HL-60 (cell line): ENCODE results near the gene CCDC134.

Source experiments
- DNase-seq, 2 experiments: peaks; one replicate each; pipeline ENCODE4 v3.0.0-alpha.2; 2010 to 2020; ENCODE audit warnings: low read depth in 1 of 2, low spot score in 1 of 2
- H3K27ac ChIP-seq: fragments of 250-450 bp; sonication (Bioruptor Pico); replicated peaks from 2 replicates; pipeline ENCODE4 v1.5.1; 2020; ENCODE audit warnings: mild to moderate bottlenecking, moderate library complexity
- H3K27me3 ChIP-seq: fragments of 250-450 bp; sonication (Bioruptor Pico); 2 replicates; pipeline ENCODE4 v1.5.1; 2021; ENCODE audit warnings: mild to moderate bottlenecking, moderate library complexity; ENCODE audit not compliant: insufficient read depth, poor library complexity, severe bottlenecking
- H3K4me3 ChIP-seq: replicated peaks from 2 replicates; pipeline ENCODE4 v1.5.1; 2011; ENCODE audit warnings: mild to moderate bottlenecking, control low read depth, low read length; ENCODE audit not compliant: insufficient read depth
- CTCF ChIP-seq: IDR thresholded peaks from one replicate; pipeline ENCODE4 v1.5.1; 2011; ENCODE audit warnings: low read length, control low read depth, inconsistent platforms; ENCODE audit not compliant: insufficient read depth
- GABPA ChIP-seq: IDR thresholded peaks from 2 replicates; pipeline ENCODE4 v1.6.1; 2012; ENCODE audit warnings: low read depth
- POLR2AphosphoS5 ChIP-seq: IDR thresholded peaks from 2 replicates; pipeline ENCODE4 v1.6.1; 2012; ENCODE audit warnings: low read depth
- SPI1 ChIP-seq: IDR thresholded peaks from 2 replicates; pipeline ENCODE4 v1.6.1; 2012; ENCODE audit warnings: low read depth, mild to moderate bottlenecking, borderline replicate concordance
- TF ChIP-seq, protein P1 (sequence below): IDR thresholded peaks from 2 replicates; pipeline ENCODE4 v1.6.1; 2012; ENCODE audit warnings: low read depth; ENCODE audit not compliant: insufficient replicate concordance

Gene CCDC134

DNA sequence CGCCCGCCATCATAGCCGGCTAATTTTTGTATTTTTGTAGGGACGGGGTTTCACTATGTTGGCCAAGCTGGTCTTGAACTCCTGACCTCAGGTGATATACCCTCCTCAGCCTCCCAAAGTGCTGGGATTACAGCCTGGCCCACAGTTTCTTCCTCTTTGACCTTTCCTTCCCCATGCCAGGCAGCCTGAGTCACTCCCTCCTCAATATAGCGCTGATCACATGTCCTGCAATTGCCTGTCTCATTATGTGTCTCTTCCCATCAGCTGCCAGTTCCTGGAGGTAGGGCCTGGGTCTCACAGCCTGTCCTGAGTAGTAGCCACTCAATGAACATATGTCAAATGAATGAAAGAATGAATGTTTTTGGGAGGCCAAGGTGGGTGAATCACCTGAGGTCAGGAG, 43.0 kb upstream of the CCDC134 start:
- no peak overlapping the region for H3K4me3 ChIP-seq
- no peak for DNase-seq
- TF ChIP-seq, protein P1, sequence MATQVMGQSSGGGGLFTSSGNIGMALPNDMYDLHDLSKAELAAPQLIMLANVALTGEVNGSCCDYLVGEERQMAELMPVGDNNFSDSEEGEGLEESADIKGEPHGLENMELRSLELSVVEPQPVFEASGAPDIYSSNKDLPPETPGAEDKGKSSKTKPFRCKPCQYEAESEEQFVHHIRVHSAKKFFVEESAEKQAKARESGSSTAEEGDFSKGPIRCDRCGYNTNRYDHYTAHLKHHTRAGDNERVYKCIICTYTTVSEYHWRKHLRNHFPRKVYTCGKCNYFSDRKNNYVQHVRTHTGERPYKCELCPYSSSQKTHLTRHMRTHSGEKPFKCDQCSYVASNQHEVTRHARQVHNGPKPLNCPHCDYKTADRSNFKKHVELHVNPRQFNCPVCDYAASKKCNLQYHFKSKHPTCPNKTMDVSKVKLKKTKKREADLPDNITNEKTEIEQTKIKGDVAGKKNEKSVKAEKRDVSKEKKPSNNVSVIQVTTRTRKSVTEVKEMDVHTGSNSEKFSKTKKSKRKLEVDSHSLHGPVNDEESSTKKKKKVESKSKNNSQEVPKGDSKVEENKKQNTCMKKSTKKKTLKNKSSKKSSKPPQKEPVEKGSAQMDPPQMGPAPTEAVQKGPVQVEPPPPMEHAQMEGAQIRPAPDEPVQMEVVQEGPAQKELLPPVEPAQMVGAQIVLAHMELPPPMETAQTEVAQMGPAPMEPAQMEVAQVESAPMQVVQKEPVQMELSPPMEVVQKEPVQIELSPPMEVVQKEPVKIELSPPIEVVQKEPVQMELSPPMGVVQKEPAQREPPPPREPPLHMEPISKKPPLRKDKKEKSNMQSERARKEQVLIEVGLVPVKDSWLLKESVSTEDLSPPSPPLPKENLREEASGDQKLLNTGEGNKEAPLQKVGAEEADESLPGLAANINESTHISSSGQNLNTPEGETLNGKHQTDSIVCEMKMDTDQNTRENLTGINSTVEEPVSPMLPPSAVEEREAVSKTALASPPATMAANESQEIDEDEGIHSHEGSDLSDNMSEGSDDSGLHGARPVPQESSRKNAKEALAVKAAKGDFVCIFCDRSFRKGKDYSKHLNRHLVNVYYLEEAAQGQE, result no peak
- TF ChIP-seq GABPA (no peak), SPI1 (no peak), CTCF (no peak), POLR2AphosphoS5 (no peak)
- no peaks in the 10 kb centered on the region for H3K27me3 ChIP-seq
- H3K27ac ChIP-seq, result no peak overlapping the region

DNA sequence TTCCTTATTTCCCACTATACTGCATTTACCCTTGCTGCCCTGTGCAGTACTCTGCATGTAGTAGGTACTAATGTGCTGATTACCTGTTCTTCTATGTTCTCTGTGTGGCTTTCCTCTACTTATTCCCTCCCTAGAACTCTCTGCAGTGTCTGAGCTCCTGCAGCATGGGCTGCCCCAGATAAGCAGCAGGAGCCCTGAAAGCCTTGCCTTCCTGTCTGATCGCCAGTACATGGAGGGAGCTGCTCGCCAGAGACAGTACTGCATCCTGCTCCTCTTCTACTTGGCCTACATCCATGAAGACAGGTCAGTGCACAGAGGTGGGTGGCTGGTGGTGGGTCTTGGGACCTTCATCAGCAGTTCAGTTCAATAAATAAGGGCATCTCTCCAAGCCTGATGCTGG, 42.2 kb upstream of the CCDC134 start:
- TF ChIP-seq POLR2AphosphoS5 (no peak), GABPA (no peak), CTCF (no peak), SPI1 (no peak)
- TF ChIP-seq, protein P1, result no peak
- no peak overlapping the region for H3K4me3 ChIP-seq
- no peaks in the 10 kb centered on the region for H3K27me3 ChIP-seq
- no peak for DNase-seq
- H3K27ac ChIP-seq, result no peak overlapping the region

- Histone ChIP-seq H3K27me3 (no peaks in the 10 kb centered on the region), H3K4me3 (no peak overlapping the region), H3K27ac (no peak overlapping the region)
- TF ChIP-seq CTCF (peak; percentile 18), SPI1 (no peak)
- peak in 1 of 2 experiments; percentile 22 for DNase-seq
Measured at GRCh38 chr22:41762980-41763779, 37.3 kb upstream of the CCDC134 start.

- no peaks in the 10 kb centered on the region for H3K27me3 ChIP-seq
- TF ChIP-seq SPI1 (no peak), POLR2AphosphoS5 (no peak), GABPA (no peak), CTCF (no peak)
- TF ChIP-seq, protein P1, result no peak
- H3K4me3 ChIP-seq, result no peak overlapping the region
- DNase-seq, result no peak
- no peak overlapping the region for H3K27ac ChIP-seq
Measured at GRCh38 chr22:41766476-41766875, 34.0 kb upstream of the CCDC134 start.
